ENCODE results near the gene TSPAN12. TPM values are rescaled to one million over a fixed set of nuclear protein-coding genes. Genes with fewer than 3 reads are reported as not detected.

TSPAN12 gene
- total and polyA plus RNA-seq, 2 of the 8 experiments (the other 6 are each of a cell fraction or from before 2014, with no cell fraction given) = 6.1 to 17.9 TPM

- Histone ChIP-seq H3K9me3 (ENCODE audit: insufficient read depth in 2 of 2, low read depth in 1 of 2, low read length in 1 of 2) (no peaks in the 10 kb centered on the region), H4K5ac (ENCODE audit: insufficient read length, low read depth, low read length) (no peak overlapping the region), H3K56ac (replicated peaks; ENCODE audit: insufficient read length, low read depth, low read length) (no peak overlapping the region), H3K4me2 (ENCODE audit: insufficient read depth in 1 of 2, low read depth in 2 of 2, low read length in 2 of 2) (no peak overlapping the region), H4K20me1 (replicated peaks in 1 of 2; ENCODE audit: control insufficient read depth in 1 of 2, insufficient read depth in 2 of 2, low read length in 2 of 2) (no peaks in the 10 kb centered on the region), H3K27me3 (replicated peaks in 1 of 4; ENCODE audit: control insufficient read depth in 3 of 4, extremely low read depth in 1 of 4, insufficient read depth in 3 of 4, low read length in 3 of 4) (no peaks in the 10 kb centered on the region; a peak in 1 of 7 replicates), H3K23ac (ENCODE audit: insufficient read length) (no peak overlapping the region), H2BK12ac (ENCODE audit: low read depth, low read length) (no peak overlapping the region), H3K9ac (replicated peaks in 1 of 4; ENCODE audit: extremely low read depth in 1 of 4, low read depth in 3 of 4, low read length in 3 of 4) (no peak overlapping the region), H3K14ac (ENCODE audit: insufficient read length) (no peak overlapping the region), H2AK5ac (ENCODE audit: low read depth, low read length) (no peak overlapping the region), H3K4me3 (ENCODE audit: extremely low read depth in 1 of 4, insufficient read depth in 2 of 4, low read depth in 3 of 4, low read length in 4 of 4) (no peak overlapping the region), H2BK15ac (ENCODE audit: low read length) (no peak overlapping the region), H3K79me2 (ENCODE audit: control insufficient read depth in 1 of 2, insufficient read depth in 2 of 2, low read length in 2 of 2) (no peaks in the 10 kb centered on the region), H3K36me3 (ENCODE audit: control insufficient read depth in 2 of 4, insufficient read depth in 4 of 4, low read length in 3 of 4) (no peaks in the 10 kb centered on the region), H3K4me1 (replicated peaks in 1 of 4; ENCODE audit: control insufficient read depth in 3 of 4, insufficient read depth in 4 of 4, low read length in 3 of 4) (peaks cover 0 to 6% (median 0%) of the 10 kb centered on the region in 4 experiments; a peak in 1 of 7 replicates), H4K91ac (replicated peaks; ENCODE audit: insufficient read length, low read length) (no peak overlapping the region), H4K8ac (ENCODE audit: extremely low read depth, insufficient read depth, low read length) (no peak overlapping the region), H2AFZ (ENCODE audit: low read length) (no peak overlapping the region), H2BK20ac (ENCODE audit: low read length) (no peak overlapping the region), H3K18ac (ENCODE audit: extremely low read depth, low read length) (no peak overlapping the region), H2BK5ac (ENCODE audit: low read depth, low read length) (no peak overlapping the region), H3K4ac (replicated peaks; ENCODE audit: insufficient read length, low read depth, low read length) (no peak overlapping the region), H3K23me2 (ENCODE audit: low read depth, low read length) (no peaks in the 10 kb centered on the region; the same call in 1 of the 2 replicates), H3K79me1 (ENCODE audit: low read depth, low read length) (no peaks in the 10 kb centered on the region), H2BK120ac (replicated peaks; ENCODE audit: low read depth, low read length) (no peak overlapping the region), H3K27ac (ENCODE audit: low read depth, low read length) (no peak overlapping the region)
- FAIRE-seq = no peak
- CTCF ChIA-PET (ENCODE audit: partially characterized antibody) = no interaction called here
- DNase-seq (ENCODE audit: low read depth in 1 of 2, low spot score in 2 of 2) = no peak
- POLR2A ChIA-PET (ENCODE audit: partially characterized antibody) = no interaction called here
- TF ChIP-seq KDM4A (IDR thresholded peaks at IDR 0.05; ENCODE audit: low read depth, low read length, severe bottlenecking) = no peak
- TF ChIP-seq CREB1 (IDR thresholded peaks at IDR 0.05) = no peak
- no peak for TF ChIP-seq KDM1A (IDR thresholded peaks at IDR 0.05; ENCODE audit: borderline replicate concordance, low read length)
- no peak for TF ChIP-seq PHF8 (conservative IDR thresholded peaks at IDR 0.05; ENCODE audit: low read depth, low read length)
- no peak for TF ChIP-seq RBBP5 (IDR thresholded peaks at IDR 0.05; ENCODE audit: borderline replicate concordance, low read depth, low read length)
- no peak for TF ChIP-seq GTF2F1 (IDR thresholded peaks at IDR 0.05; ENCODE audit: borderline replicate concordance, low read depth, low read length)
- no peak for TF ChIP-seq SIRT6 (IDR thresholded peaks at IDR 0.05; ENCODE audit: low read length)
- TF ChIP-seq EZH2 (IDR thresholded peaks at IDR 0.05; ENCODE audit: low read depth, low read length, severe bottlenecking) = no peak
- WGBS, 2 experiments (ENCODE audit: extremely low coverage in 1 of 2, insufficient coverage in 1 of 2, insufficient read length in 1 of 2, insufficient replicate concordance in 2 of 2, low coverage in 1 of 2, low lambda C conversion rate in 2 of 2, missing lambda C conversion rate in 1 of 2) = 77% methylated on average over 2 of the region's 2 CpGs; no CpG with 5 or more reads in 1 of the 2 experiments
These were observed 11.8 kb upstream of the TSPAN12 start for GRCh38 chr7:120869700-120870099.

All from H1 (cell line).